UCSD-AML1 (cell line): ENCODE results near the gene VAT1L.
"Not testable (repeated sequence)": the region's sequence is repeated elsewhere in the genome, so short reads cannot be mapped to it uniquely, and the experiment has no call there.

Source experiments
- DNase-seq: peaks from one replicate; lab custom pipeline; 2025; ENCODE audit not compliant: unreplicated experiment; lab: John Stamatoyannopoulos, UW

Gene VAT1L

DNA sequence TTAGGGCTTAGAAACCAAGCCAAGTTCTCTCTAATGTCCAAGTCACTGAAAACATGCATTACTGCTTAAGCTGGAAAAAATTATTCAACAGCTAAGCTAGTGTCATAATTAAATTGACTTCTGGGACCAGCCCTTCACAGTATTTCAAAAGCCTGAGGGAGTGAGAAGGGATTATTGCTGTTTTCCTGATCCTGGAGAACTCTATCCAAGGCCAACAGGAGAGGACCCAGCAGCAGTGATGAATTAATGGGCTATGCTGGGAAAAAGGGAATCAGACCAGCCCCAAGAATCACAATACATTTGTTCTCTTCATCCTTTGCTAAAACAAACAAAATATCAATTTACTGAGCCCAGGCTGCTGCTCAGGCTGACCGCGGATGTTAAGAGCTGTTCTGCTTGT lies 199.4 kb downstream of the VAT1L start:
- no peak for DNase-seq

DNA sequence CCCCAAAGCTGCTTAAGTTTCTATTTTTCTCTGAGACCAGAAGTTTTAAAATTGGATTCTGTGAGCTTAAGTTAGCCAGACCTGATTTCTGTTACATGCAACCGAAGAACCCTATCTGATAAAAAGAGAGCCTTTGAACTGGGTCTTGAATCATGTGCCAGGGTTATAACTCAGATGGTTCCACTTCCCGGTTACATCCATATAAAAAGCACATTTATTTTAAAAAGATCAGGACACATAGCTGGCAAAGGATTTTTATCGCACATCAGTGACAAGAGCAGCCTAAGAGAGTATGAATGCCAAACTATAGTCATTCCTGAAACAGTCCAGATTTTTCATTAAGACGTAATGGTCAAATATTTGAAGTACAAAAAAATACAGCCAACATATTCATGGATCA lies 201.5 kb downstream of the VAT1L start:
- DNase-seq = no peak

DNA sequence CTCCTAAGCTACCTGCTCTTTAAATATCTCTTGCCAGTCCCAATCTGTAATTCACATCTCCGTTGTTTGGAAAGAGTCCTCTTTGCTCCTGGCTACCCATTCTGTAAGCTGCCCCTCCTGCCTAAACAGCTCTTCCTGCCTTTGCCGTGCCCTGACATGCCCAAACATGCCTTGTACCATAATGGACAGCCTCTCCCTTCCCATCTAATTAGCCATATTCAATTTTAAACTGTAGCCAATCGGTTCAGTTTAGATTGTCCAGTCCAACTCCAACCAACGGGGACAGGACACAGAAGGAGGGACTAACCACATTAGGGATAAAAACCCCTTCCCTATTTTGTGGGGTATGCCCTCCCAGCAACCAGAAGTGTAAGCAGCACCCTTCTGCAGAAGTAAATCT lies 203.3 kb downstream of the VAT1L start:
- no peak for DNase-seq

DNA sequence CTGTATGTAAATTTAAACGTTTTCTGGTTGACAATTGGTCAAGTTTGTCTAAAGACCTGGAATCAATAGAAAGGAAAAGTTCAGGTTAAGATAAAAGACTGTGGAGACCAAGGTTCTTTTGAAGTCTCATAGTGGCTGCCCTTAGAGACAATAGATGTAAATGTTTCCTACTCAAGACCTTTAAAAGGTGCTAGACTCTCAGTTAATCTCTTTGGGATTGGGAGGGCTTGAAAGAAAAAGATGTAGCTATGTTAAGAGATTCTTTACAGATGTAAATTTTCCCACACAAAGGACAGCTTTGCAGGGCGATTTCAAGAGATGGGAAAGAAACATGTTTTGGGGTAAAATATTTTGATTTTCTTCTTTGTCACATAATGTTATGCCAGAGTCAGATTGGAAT lies 204.0 kb downstream of the VAT1L start:
- DNase-seq = not testable (repeated sequence)

DNA sequence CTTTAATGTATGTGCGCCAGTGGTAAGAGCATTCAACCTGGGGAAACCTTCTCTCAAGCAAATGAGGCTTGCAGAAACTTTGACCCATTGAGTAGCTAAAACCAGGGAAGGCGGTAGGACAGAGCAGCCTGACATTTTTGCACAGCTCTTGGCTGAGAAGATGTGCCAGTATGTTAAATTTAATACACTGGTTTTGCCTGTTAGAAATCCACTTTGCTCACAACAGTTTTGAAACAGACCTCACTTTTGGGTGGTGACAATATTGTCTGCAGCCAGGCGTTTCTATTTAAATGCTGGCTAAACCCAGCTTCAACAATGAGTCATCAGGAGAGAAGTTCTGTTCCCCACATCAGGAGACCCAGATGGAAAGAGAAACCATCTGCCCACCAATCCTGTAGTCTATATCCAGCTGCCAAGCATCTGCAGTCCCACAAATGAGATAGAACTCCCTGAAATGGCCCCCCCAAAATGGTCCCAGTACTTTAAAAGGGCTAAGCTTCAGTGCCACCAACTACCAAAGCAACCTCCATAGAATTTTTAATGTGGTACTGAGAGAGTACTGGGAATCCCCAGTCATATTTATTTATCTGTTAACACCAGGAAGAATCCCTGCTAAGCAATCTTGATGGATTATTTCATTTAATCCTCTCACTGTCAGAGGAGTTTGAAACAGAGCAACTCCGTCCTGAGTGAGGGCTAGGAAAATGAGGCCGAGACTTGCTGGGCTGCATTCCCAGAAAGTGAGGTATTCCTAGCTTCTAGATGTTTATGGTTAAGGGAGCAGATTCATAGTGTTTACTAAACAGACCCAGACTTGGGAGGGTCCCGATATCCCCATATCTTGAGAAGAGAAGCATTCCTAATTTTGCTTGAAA lies 205.0 kb downstream of the VAT1L start:
- DNase-seq = no peak

DNA sequence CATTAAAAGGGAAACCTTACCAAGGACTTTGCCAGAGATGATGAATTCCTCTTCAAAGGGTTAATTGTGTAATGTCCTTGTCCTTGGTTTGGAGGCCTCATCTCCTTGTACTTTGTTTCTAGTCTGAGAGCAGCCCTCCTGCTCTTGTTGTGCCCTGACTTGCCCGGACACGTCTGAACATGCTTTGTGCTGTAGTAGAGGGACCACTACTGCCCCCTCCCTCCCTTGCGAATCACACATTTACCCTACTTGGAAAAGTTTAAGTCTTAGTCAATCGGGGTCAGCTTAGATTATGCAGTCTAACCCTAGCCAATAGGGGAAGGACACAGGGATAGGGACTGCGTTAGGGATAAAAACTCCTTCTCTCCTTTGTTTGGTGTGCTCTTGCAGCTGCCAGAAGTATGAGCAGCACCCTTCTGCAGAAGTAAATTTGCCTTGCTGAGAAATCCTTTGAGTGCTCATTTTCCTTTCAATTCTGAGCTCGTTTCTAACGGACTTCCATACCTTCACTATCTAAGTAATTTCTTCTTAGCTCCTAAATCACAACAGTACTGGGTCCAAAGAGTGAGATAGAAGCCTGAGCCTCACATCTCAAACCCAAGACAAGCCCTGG lies 207.6 kb downstream of the VAT1L start:
- no peak for DNase-seq

DNA sequence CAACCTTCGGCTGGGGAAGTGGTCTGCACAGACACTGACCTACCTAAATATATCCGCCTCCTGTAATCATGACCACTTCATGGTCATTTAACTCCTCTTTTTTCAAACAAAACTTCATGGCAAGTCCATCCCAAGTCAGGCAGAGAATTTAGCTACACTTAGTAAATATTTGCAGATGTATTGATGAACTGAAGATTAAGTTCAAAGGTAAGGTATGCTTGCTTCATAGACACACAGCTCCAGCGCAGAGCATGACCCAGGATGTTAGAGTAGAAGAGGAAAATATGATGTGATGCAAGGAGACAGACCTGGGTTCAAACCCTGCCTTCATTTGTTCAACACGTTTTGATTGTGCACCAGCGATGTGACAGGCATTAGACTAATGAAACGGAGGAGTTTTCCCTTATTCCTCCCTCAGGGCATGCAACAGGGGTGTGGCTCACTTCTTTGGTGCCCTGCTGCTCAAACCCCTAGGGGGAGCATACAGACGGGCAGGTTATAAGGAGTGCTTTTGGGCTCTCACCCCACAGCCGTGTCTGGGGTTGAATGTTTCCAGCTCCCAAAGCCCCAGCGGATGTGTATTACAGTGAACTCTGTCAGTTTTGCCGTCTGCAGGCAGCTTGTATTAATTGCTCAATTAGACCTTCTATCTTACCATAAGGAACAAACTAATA lies 210.1 kb downstream of the VAT1L start:
- DNase-seq = no peak

DNA sequence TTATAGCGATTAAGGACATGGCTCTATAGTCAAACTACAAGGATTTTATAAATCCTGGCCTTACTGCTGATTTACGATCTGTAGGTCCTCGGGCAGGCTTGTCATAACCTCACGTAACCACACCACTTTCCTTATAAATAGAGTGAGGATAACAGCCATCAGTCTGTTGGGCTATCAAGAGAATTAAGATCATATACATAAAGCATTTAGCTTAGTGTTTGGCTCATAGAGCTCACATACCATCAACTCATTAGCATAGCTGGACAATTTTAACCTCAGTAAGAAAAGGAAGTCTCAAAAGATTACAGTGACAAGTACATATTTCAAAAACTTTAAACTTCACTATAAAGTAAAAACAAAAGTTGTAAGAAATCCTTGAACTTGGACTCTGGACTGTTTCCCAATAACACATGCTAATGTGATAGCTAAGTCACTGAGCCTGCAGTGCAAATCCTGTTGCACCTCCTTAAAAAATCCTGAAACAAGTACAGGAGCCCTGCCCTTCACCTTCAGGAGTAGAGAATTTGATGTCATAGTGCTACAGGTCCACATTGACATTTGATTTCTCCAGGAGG lies 213.2 kb downstream of the VAT1L start:
- no peak for DNase-seq

DNA sequence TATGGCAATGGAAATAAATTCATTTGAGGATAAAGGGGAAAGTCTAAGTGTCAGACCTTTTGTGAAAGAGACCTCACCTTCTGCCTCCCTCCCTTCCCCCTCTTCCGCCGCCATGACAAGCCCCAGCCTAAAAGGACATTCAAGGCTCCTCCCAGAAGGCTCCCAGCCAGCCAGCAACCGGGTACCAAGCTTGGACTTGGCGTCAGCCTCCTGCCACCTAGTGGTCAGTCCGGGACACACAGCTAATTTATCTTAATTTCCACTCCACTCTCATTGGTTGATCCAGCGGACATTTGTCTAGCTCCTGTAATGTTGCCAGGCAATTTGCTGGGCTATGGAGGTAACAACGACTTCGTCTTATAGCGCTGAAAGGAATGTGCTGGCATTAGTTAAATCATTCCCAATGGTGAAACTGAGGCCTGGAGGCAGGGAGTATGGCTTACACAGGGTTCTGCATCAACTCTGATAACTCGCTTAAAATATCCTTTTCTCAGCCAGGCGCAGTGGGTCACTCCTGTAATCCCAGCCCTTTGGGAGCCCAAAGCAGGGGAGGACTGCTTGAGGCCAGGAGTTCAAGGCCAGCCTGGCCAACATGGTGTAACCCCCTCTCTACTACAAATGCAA lies 214.7 kb downstream of the VAT1L start:
- DNase-seq = peak; percentile 66

DNA sequence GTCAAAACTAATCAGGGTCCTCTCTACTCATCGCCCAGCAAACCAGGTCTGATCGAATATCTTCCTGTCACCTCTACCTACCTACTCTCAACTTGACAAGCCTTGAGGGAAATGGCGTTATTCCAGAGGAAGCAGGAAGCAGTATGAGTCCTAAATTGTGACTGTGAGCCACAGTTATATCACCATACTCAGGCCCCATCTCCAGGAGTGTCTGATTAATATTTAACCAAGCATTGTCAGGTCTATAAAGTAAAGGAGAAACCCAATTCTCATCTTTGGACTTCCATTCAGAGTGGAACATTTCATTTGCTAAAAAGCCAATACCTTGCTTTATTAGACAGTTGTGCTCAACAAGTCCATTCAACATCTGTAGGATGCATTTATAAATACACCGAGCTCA lies 216.2 kb downstream of the VAT1L start:
- no peak for DNase-seq

DNA sequence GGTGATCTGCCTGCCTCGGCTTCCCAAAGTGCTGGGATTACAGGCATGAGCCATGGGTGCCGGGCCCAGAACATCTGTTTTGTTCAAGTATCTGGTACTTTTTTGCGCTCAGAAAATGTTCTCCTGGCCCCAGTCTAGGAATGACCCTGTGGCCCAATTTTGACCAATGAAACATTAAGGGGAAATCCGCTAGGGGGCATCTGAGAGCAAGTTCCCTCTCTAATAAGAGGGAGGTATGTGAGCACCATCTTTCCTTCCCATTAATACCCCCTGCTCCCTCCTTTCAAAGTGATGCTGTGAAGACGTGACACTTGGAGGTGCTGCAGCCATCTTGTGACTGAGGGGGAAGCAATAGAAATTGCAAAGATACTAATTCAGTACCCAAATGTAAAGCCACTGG lies 217.5 kb downstream of the VAT1L start:
- no peak for DNase-seq

DNA sequence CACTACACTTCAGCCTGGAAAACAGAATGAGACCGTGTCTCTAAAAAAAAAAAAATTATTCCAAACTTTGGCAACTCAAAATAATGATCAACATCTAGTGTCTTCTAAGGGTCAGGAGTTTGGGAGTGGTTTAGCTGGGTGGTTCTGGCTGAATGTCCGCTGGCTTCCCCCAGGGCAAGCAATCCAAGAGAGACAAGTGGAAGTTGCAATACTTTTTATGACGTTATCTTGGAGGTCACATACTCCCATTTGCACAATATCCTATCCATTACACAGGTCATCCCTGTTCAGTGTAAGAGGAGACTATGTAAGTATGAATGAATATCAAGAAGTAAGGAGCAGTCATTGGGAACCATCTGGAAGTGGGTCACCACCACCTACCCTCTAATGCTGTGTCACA lies 218.8 kb downstream of the VAT1L start:
- no peak for DNase-seq

DNA sequence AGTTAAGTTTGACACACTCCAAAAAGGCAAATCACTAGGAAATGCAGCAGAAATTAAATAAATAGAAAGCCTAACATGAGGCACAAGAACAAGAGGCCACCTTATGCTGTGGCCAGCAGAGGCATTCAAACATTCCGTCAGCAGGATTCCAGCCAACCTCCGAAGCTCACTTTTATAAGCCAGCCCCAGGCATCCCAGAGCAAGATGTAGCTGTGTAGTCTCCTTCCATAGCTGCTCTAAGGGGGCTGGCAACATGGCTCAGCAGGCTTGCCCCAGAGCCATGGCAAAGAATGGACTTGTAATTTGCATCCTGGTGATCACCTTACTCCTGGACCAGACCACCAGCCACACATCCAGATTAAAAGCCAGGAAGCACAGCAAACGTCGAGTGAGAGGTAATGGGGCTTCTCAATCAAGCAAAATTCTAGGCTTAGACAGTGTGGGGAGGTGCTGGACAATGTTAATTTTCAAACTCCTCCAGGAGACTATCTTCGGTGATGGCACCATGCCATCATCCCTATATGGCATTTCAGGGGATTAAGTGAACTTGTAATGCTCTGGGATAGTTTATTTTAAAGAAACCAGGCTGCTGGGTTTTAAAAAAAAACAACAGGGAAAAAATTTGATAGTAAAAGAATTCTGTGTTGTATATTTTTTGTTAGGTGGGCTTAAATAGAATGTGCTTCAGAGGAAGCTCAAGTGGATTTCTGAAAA lies 234.1 kb downstream of the VAT1L start, which contains the start of gene CLEC3A:
TSS of gene CLEC3A (plus strand) at position 202 of the 714 bp plus-strand sequence. CDS start at position 281, 79 bp downstream.
- no peak for DNase-seq

DNA sequence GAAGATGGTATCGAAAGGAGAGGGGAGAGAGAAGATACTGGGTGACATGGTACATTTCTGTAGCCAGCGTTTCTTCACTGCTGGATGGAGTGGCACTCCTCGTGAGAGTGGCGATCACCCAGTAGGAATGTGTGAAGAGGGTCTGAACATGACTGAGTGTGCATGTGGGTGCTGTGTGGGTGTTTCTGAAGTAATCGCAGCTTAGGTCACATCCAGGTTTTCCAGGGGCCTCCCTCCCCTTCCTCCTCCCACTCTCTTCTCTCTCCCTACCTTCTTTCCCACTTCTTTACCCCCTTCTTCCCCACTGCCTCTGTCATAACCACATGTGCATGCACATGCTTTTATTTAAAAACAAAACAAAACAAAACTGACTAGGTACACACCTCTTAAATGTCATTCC lies 235.8 kb downstream of the VAT1L start:
- DNase-seq = no peak

DNA sequence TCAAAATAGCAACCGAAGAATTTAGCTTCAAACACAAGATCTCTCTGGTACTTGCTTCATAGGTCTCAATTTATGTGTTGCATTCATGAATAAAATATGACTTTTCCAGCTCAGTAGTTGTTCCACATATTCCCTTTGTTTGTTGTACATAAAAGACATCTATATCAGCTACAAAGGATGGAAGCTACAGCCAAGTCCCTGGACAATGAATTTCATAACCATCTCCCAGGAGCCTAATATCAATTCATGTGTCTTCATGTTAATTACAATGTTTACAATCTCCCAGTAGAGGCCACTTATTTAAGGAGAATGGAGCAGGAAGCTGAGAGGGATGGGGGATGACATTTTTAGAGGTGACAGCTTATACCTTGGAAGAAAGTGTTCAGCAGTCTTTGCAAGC lies 237.3 kb downstream of the VAT1L start:
- no peak for DNase-seq

DNA sequence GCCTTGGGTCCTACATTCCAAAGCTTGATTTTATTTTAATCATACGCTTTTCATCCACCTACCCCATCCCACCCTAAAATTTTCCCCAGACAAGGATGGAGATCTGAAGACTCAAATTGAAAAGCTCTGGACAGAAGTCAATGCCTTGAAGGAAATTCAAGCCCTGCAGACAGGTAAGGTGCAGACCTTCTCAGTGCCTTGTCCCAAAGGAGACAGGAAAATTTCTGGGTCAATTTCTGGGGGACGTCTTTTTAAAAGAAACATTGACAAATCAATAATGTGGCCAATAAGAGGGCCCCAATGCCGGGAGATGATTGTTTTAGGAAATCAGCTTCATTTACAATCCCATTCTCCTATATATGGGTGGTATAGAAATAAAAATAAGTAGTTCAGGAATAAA lies 239.7 kb downstream of the VAT1L start:
- DNase-seq = no peak
